PC-3 (cell line): ENCODE results near the gene FCHO1. TPM values are rescaled to one million over a fixed set of nuclear protein-coding genes. Genes with fewer than 3 reads are reported as not detected.

ENCODE experiments used
- ATAC-seq: fragments of 200-7000 bp; cut with Tn5 transposase; 2 replicates; pipeline ENCODE4 v1.9.1; 2020; ENCODE audit warnings: mild to moderate bottlenecking, moderate library complexity
- BruUV-seq: library from RNA; stranded (reverse); fragments of 400-500 nt; replicated peaks from 2 replicates; lab custom pipeline; 2021; lab: Mats Ljungman, UMichigan
- CTCF ChIA-PET: fragments of 300-600 bp; sonication (Branson Sonifier 250); formaldehyde crosslinking; loops from one replicate; lab custom pipeline; 2022; ENCODE audit warnings: antibody characterized with exemption; lab: Charles Lee
- POLR2A ChIA-PET: fragments of 300-600 bp; sonication (Branson Sonifier 250); formaldehyde crosslinking; loops from one replicate; lab custom pipeline; 2022; ENCODE audit warnings: antibody characterized with exemption; ENCODE audit not compliant: unreplicated experiment; lab: Charles Lee
- DNase-seq: peaks from one replicate; pipeline ENCODE4 v3.0.0-alpha.2; 2015
- H2AFZ ChIP-seq: fragments of 300-600 bp; sonication (generic); 2 replicates; pipeline ENCODE4 v1.6.0; 2016; ENCODE audit warnings: antibody characterized with exemption, low read length
- H3F3A ChIP-seq: fragments of 300-600 bp; sonication (generic); one replicate; pipeline ENCODE4 v1.6.0; 2017; ENCODE audit warnings: antibody characterized with exemption, low read length, control low read depth, mild to moderate bottlenecking; ENCODE audit not compliant: unreplicated experiment
- H3K27ac ChIP-seq: fragments of 300-600 bp; sonication (generic); 2 replicates; pipeline ENCODE4 v1.5.1; 2016; ENCODE audit warnings: mild to moderate bottlenecking, low read length
- H3K27me3 ChIP-seq: fragments of 300-600 bp; sonication (generic); 2 replicates; pipeline ENCODE4 v1.6.1; 2016; ENCODE audit warnings: low read length, mixed read lengths
- H3K36me3 ChIP-seq: fragments of 300-600 bp; sonication (generic); 2 replicates; pipeline ENCODE4 v1.6.1; 2016; ENCODE audit warnings: low read depth, mixed run types, low read length, mixed read lengths
- H3K4me1 ChIP-seq: fragments of 300-600 bp; sonication (generic); 2 replicates; pipeline ENCODE4 v1.5.1; 2016; ENCODE audit warnings: low read length; ENCODE audit not compliant: insufficient read depth
- H3K4me2 ChIP-seq: fragments of 300-600 bp; sonication (generic); 2 replicates; pipeline ENCODE4 v1.6.0; 2016; ENCODE audit warnings: low read length
- H3K4me3 ChIP-seq: fragments of 300-600 bp; sonication (generic); 2 replicates; pipeline ENCODE4 v1.5.1; 2016; ENCODE audit warnings: mild to moderate bottlenecking, low read length, mixed read lengths
- H3K79me2 ChIP-seq: fragments of 300-600 bp; sonication (generic); 2 replicates; pipeline ENCODE4 v1.6.1; 2017; ENCODE audit warnings: low read length, mixed read lengths
- H3K9ac ChIP-seq: fragments of 300-600 bp; sonication (generic); 2 replicates; pipeline ENCODE4 v1.6.0; 2016; ENCODE audit warnings: mild to moderate bottlenecking, low read length
- H3K9me2 ChIP-seq: fragments of 300-600 bp; sonication (generic); replicated peaks from 2 replicates; pipeline ENCODE4 v1.6.1; 2016; ENCODE audit warnings: mixed run types, low read length, mixed read lengths
- H3K9me3 ChIP-seq: fragments of 300-600 bp; sonication (generic); 2 replicates; pipeline ENCODE4 v1.6.1; 2016; ENCODE audit warnings: low read length, mixed read lengths
- H4K20me1 ChIP-seq: fragments of 300-600 bp; sonication (generic); 2 replicates; pipeline ENCODE4 v1.6.1; 2016; ENCODE audit warnings: low read length, mixed read lengths
- CTCF ChIP-seq: fragments of 300-600 bp; sonication (generic); conservative IDR thresholded peaks from 2 replicates; pipeline ENCODE4 v1.5.1; 2017; ENCODE audit warnings: antibody characterized with exemption, low read depth, mild to moderate bottlenecking, low read length
- EZH2 ChIP-seq: fragments of 300-600 bp; sonication (generic); IDR thresholded peaks from one replicate; pipeline ENCODE4 v1.6.1; 2017; ENCODE audit warnings: antibody characterized with exemption, mild to moderate bottlenecking, low read length; ENCODE audit not compliant: unreplicated experiment
- EZH2phosphoT487 ChIP-seq: fragments of 300-600 bp; sonication (generic); IDR thresholded peaks from 2 replicates; pipeline ENCODE4 v1.6.1; 2018; ENCODE audit warnings: mild to moderate bottlenecking, antibody characterized with exemption, low read length, borderline replicate concordance
- intact Hi-C: fragments of 100-400 bp; cut with micrococcal nuclease; formaldehyde crosslinking; loops from 2 replicates; pipeline ENCODE4 v1.9.0; 2023
- total RNA-seq: library from RNA; depleted of rRNA; stranded (reverse); fragments of >200 nt; gene quantifications from 2 replicates; pipeline ENCODE4 v1.2.3, GENCODE V29; 2014

FCHO1 gene
- total RNA-seq, 1 experiment from 2014 or later = 21.0 TPM

GRCh38 chr19:17748884-17749638 is 2.2 kb upstream of the FCHO1 start:
- CTCF ChIA-PET = no interaction called here
- BruUV-seq = no TSS peak

GRCh38 chr19:17749912-17750317 is 1.4 kb upstream of the FCHO1 start:
- no peak for DNase-seq
- H3K27ac ChIP-seq = no peak overlapping the region
- no peaks in the 10 kb centered on the region for H3K9me3 ChIP-seq
- no peaks in the 10 kb centered on the region for H3K27me3 ChIP-seq
- no peak for ATAC-seq
- intact Hi-C loops = no loop called here
- H3K36me3 ChIP-seq = no peaks in the 10 kb centered on the region
- BruUV-seq = no TSS peak
- H3K9ac ChIP-seq = no peak overlapping the region
- POLR2A ChIA-PET = interaction anchor here (0.6 kb wide), 1 partner anchor 47 kb away, joined by 3 read pairs; no protein-coding TSS in a partner anchor
- no peaks in the 10 kb centered on the region for H3F3A ChIP-seq
- H3K4me2 ChIP-seq = no peak overlapping the region
- no peaks in the 10 kb centered on the region for H4K20me1 ChIP-seq
- CTCF ChIA-PET = no interaction called here
- H3K4me1 ChIP-seq = no peaks in the 10 kb centered on the region
- H3K9me2 ChIP-seq = no peaks in the 10 kb centered on the region
- H3K4me3 ChIP-seq = no peak overlapping the region
- no peak overlapping the region for H2AFZ ChIP-seq
- TF ChIP-seq EZH2phosphoT487 = no peak
- no peak for TF ChIP-seq EZH2
- TF ChIP-seq CTCF = no peak
- no peaks in the 10 kb centered on the region for H3K79me2 ChIP-seq

More at GRCh38 chr19:17748884-17749638, 2.2 kb upstream of the FCHO1 start:
- TF ChIP-seq CTCF (no peak), EZH2phosphoT487 (no peak), EZH2 (no peak)
- Histone ChIP-seq H3F3A (no peaks in the 10 kb centered on the region), H3K36me3 (no peaks in the 10 kb centered on the region), H3K9ac (no peak overlapping the region), H3K9me2 (no peaks in the 10 kb centered on the region), H3K4me3 (no peak overlapping the region), H3K27ac (no peak overlapping the region), H2AFZ (no peak overlapping the region), H3K4me2 (no peak overlapping the region), H3K79me2 (no peaks in the 10 kb centered on the region), H3K9me3 (no peaks in the 10 kb centered on the region), H4K20me1 (no peaks in the 10 kb centered on the region), H3K4me1 (no peaks in the 10 kb centered on the region), H3K27me3 (no peaks in the 10 kb centered on the region)
- no peak for DNase-seq
- POLR2A ChIA-PET = interaction anchor here (0.6 kb wide), 1 partner anchor 48 kb away, joined by 3 read pairs; no protein-coding TSS in a partner anchor
- intact Hi-C loops = no loop called here
- no peak for ATAC-seq

GRCh38 chr19:17751912-17752273 is 616 bp downstream of the FCHO1 start:
- H3K36me3 ChIP-seq = no peaks in the 10 kb centered on the region
- TF ChIP-seq CTCF = no peak
- no peak for TF ChIP-seq EZH2phosphoT487
- no peak for TF ChIP-seq EZH2
- DNase-seq (no peak), ATAC-seq (no peak)
- no peak overlapping the region for H3K9ac ChIP-seq
- BruUV-seq = no TSS peak
- no peaks in the 10 kb centered on the region for H3K27me3 ChIP-seq
- H3K79me2 ChIP-seq = no peaks in the 10 kb centered on the region
- H3K4me3 ChIP-seq = no peak overlapping the region
- no peaks in the 10 kb centered on the region for H4K20me1 ChIP-seq
- H3K4me2 ChIP-seq = no peak overlapping the region
- intact Hi-C loops = no loop called here
- H3K27ac ChIP-seq = no peak overlapping the region
- H3K9me2 ChIP-seq = no peaks in the 10 kb centered on the region
- ChIA-PET CTCF (no interaction called here), POLR2A (no interaction called here)
- no peaks in the 10 kb centered on the region for H3K4me1 ChIP-seq
- H2AFZ ChIP-seq = no peak overlapping the region
- H3F3A ChIP-seq = no peaks in the 10 kb centered on the region
- no peaks in the 10 kb centered on the region for H3K9me3 ChIP-seq
